IMR-90 (cell line): ENCODE measurements around the gene RNF181.

Experiments
- BHLHE40 ChIP-seq: fragments of 150-350 bp; IDR thresholded peaks from 2 replicates; pipeline ENCODE4 v1.6.1; 2016; ENCODE audit warnings: mild to moderate bottlenecking, low read depth, low read length
- FOS ChIP-seq: fragments of 150-350 bp; IDR thresholded peaks from 2 replicates; pipeline ENCODE4 v1.6.1; 2016; ENCODE audit warnings: low read depth, low read length
- NFE2L2 ChIP-seq: fragments of 150-350 bp; IDR thresholded peaks from 2 replicates; pipeline ENCODE4 v1.6.1; 2016; ENCODE audit warnings: low read depth, mild to moderate bottlenecking, low read length
- POLR2A ChIP-seq: IDR thresholded peaks from 2 replicates; pipeline ENCODE4 v1.6.1; 2012; ENCODE audit warnings: mild to moderate bottlenecking, low read depth, low read length
- RFX5 ChIP-seq: IDR thresholded peaks from 2 replicates; pipeline ENCODE4 v1.8.0; 2012; ENCODE audit warnings: low read depth, mild to moderate bottlenecking, low read length, moderate library complexity
- TF ChIP-seq, protein P1 (sequence below): fragments of 150-350 bp; IDR thresholded peaks from 2 replicates; pipeline ENCODE4 v1.6.1; 2016; ENCODE audit warnings: low read depth, mild to moderate bottlenecking, low read length, moderate library complexity, borderline replicate concordance
- TF ChIP-seq, protein P2 (sequence below): fragments of 150-350 bp; IDR thresholded peaks from 2 replicates; pipeline ENCODE4 v1.6.1; 2017; ENCODE audit warnings: mild to moderate bottlenecking, antibody characterized with exemption, low read length, low read depth
- TF ChIP-seq, protein P3 (sequence below): conservative IDR thresholded peaks from 2 replicates; pipeline ENCODE4 v1.5.1; 2012; ENCODE audit warnings: mild to moderate bottlenecking, low read depth, low read length, improper control_type of control experiment

DNA sequence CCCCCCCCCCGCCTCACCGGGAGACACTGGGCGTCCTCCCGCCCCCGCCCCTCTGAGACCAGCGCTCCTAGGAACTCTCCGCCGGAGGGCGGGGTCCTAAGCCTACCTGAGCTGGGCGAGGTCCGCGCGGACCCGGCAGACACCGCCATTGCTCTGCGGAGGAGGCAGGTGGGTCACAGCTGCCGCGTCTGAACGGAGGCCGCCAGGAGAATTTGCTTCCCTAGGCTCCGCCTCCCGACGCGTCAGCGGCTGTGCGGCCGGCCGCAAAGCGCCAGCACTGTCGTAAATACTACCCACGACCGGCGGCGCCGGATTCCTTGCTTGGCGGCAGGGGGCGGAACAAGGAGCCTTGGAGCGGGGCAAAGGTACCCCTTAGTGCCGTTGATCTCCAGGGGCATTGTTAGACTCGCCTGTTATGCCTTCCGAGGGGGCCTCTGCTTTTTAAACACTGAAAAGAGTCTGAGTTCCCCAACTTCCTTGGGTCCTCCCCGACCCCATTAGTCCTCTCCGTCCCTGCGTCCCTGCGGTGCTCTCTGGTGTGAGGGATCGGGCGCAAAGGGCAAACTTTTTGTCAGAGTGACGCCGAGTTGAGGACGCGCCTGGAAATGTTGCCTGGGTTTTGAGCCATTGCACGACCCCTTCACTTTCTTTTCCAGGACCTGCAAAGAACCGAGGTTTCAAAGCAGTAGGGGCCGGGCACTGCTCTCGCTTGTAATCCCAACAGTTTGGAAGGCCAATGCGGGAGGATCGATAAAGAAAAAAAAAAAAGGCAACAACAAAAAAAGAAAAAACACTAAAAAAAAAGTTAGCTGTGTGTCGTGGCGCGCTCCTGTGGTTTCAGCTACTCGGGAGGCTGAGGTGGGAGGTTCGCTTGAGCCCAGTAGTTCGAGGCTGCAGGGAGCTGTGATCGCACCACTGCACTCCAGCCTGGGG lies 34.0 kb upstream of the RNF181 start, which contains the start of gene GGCX:
- TF ChIP-seq, protein P1, sequence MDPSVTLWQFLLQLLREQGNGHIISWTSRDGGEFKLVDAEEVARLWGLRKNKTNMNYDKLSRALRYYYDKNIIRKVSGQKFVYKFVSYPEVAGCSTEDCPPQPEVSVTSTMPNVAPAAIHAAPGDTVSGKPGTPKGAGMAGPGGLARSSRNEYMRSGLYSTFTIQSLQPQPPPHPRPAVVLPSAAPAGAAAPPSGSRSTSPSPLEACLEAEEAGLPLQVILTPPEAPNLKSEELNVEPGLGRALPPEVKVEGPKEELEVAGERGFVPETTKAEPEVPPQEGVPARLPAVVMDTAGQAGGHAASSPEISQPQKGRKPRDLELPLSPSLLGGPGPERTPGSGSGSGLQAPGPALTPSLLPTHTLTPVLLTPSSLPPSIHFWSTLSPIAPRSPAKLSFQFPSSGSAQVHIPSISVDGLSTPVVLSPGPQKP, result no peak
- TF ChIP-seq, protein P2, sequence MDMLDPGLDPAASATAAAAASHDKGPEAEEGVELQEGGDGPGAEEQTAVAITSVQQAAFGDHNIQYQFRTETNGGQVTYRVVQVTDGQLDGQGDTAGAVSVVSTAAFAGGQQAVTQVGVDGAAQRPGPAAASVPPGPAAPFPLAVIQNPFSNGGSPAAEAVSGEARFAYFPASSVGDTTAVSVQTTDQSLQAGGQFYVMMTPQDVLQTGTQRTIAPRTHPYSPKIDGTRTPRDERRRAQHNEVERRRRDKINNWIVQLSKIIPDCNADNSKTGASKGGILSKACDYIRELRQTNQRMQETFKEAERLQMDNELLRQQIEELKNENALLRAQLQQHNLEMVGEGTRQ, result no peak
- TF ChIP-seq NFE2L2 (no peak), RFX5 (no peak), BHLHE40 (no peak), POLR2A (peak; percentile 62), FOS (no peak)
- TF ChIP-seq, protein P3, sequence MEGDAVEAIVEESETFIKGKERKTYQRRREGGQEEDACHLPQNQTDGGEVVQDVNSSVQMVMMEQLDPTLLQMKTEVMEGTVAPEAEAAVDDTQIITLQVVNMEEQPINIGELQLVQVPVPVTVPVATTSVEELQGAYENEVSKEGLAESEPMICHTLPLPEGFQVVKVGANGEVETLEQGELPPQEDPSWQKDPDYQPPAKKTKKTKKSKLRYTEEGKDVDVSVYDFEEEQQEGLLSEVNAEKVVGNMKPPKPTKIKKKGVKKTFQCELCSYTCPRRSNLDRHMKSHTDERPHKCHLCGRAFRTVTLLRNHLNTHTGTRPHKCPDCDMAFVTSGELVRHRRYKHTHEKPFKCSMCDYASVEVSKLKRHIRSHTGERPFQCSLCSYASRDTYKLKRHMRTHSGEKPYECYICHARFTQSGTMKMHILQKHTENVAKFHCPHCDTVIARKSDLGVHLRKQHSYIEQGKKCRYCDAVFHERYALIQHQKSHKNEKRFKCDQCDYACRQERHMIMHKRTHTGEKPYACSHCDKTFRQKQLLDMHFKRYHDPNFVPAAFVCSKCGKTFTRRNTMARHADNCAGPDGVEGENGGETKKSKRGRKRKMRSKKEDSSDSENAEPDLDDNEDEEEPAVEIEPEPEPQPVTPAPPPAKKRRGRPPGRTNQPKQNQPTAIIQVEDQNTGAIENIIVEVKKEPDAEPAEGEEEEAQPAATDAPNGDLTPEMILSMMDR, result peak; percentile 31; the same call in 1 of the 2 replicates
